NK-92 (cell line): ENCODE measurements around the gene CHMP4B.
"Not testable (repeated sequence)": the region's sequence is repeated elsewhere in the genome, so short reads cannot be mapped to it uniquely, and the experiment has no call there.

Source experiments
- DNase-seq: peaks from one replicate; lab custom pipeline; 2025; ENCODE audit not compliant: unreplicated experiment; lab: John Stamatoyannopoulos, UW

Gene CHMP4B

DNA sequence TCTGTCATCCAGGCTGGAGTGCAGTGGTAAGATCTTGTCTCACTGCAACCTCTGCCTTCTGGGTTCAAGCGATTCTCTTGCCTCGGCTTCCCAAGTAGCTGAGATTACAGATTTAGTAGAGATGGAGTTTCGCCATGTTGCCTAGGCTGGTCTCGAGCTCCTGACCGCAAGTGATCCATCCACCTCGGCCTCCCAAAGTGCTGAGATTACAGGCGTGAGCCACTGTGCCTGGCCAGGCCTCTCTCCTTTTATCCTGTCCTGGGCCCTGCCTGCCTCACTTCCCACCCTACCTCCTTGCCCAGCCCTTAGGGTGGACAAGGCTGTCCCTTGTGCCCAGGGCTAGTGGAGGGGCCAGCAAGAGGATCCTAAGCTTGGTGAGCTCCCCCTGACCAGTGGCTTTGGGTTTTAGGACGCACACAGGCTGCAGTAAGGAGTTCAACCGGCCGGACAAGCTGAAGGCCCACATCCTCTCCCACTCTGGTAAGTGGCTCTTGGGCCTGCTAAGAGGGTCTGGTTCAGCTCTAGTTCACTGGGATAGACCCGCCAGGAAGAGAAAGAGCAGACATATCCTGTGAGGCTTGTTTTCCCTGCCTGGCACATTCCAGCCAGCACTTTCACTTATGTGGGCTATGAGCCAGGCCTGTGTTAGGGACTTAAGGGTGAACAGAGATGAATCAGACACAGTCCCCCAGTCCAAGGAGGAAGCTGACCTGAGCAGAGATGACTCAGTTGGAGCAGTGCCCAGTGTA lies 21.9 kb upstream of the CHMP4B start:
- no peak for DNase-seq

DNA sequence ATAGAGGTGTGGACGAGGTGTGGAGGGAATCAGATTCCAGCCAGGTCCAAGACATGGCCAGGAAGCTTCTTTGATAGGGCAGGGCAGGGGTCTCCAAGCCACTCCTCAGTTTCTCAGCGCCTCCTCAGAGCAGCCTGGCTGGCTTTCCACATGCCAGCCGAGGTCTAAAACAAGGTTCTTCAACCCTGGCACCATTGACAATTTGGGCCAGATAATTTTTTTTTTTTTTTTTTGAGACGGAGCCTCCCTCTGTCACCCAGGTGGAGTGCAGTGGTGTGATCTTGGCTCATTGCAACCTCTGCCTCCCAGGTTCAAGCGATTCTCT lies 21.3 kb upstream of the CHMP4B start:
- no peak for DNase-seq

DNA sequence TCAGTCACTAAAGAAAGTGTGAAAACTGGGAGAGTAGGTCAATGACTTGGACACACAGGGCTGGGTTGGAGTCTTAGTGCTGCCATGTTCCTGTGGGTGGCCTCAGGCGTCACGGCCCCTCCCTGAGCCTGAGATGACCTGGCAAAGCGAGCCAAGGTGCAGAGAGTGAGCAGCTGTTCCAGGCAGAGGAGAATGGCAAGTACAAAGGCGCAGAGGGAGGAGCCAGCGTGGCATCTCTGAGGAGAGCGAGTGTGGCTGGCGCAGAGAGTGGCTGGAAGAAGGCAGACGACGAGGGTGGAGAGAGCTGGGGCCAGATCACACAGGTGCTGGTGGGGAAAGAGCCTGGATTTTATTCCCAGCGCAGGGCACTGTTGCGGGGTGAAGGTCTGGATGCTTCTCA lies 20.6 kb upstream of the CHMP4B start:
- DNase-seq, result no peak

DNA sequence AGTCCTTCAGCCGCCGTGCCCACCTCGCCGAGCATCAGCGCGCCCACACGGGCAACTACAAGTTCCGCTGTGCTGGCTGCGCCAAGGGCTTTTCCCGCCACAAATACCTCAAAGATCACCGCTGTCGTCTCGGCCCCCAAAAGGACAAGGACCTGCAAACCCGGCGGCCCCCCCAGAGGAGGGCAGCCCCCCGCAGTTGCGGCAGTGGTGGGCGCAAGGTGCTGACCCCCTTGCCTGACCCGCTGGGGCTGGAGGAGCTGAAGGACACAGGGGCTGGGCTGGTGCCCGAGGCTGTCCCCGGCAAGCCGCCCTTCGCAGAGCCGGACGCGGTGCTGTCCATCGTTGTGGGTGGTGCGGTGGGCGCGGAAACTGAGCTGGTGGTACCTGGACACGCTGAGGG lies 20.1 kb upstream of the CHMP4B start:
- no peak for DNase-seq

DNA sequence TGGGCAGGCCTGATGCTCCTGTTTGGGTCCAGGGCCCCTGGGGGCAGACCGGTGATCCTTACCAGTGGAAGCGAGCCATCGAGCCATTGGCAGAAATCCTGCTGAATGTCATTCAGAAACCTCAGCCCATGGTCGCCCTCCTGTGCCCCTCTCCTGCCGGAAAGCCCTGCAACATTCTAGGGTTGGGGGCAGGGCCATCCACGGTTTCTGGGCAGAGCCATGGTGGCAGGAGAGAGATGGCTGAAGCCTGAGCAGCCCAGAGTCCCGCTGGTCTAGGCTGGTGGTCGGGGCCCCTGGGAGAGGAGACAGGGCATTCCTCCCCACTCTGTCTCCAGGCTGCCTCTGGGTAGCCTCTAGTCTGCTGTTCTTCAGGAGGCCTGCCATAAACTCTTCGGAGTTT lies 19.6 kb upstream of the CHMP4B start:
- no peak for DNase-seq

DNA sequence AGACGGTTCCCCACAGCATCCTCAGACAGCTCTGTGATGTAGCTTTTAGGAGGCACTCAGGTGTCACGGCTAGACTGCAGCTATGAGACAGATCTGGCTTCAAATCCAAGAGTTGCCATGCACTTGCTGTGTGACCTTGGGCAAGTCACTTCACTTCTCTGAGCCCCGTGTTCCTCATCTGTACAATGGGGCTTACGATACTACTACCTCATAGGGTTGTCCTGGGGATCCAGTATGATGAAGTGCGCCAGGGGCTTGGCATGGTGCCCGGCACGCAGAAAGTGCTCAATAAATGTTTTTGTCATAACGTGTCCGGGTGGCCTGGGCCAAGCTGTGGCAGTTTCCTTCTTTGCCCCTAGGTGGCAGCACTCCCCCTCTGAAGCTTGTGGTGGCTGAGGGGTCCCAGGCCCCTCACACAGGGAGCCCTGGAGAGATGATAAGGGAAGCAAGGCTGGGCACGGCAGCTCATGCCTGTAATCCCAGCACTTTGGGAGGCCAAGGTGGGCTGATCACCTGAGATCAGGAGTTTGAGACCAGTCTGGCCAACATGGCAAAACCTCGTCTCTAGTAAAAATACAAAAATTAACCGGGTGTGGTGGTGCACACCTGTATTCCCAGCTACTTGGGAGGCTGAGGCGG lies 19.1 kb upstream of the CHMP4B start:
- DNase-seq, result no peak

DNA sequence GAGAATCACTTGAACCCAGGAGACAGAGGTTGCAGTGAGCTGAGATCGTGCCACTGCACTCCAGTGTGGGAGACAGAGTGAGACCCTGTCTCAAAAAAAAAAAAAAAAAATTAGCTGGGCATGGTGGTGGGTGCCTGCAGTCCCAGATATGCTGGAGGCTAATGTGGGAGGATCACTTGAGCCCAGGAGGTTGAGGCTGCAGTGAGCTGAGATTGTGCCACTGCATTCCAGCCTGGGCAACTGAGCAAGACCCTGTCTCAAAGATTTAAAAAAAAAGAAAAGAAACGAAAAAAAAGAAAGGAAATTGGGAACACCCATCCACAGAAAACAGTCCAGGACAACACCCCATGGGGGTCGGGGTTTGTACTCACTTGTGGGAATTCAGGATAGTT lies 18.6 kb upstream of the CHMP4B start:
- not testable (repeated sequence) for DNase-seq

DNA sequence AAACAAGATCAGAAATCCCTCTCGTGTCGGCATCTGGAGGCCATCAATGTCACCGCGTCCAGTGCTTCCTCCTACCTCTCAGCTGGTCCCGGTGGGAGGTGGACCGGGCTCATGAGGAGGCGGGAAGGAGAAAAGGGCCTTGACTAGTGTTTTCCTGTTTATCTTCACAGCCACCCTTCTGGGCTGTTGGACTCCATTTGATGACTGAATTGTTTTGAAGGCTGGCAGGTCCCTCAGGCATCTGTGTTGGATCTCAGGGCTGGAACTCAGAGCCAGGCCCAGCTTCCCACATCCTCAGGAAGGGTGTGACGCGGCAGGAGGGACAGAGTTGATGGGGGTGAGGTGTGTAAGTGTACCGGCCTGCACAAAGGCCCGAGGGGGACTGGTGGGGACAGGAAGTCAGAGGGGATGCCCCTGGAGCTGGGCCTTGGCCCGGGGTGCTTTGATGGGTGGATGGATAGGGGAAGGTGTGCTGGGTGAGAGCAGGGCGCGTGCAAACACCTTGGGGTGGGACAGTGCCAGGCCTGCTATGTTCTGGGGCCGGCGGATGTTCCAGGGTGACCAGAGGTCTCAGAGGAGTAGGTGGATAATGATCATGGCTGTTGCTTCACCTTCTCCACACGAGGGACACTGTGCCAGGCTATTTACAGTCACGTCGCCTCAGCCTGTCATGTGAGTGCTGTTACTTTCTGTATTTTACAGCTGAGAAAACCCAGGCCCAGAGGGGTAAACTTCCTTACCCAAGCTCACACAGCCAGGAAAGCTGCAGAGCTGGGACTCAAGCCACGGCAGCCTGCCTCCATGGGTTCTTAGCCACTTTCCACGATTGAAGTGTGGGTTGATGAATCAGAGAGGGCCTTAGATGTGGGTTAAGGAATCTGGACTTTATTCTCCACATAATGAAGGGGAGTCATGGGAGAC lies 17.9 kb upstream of the CHMP4B start:
- DNase-seq, result no peak

DNA sequence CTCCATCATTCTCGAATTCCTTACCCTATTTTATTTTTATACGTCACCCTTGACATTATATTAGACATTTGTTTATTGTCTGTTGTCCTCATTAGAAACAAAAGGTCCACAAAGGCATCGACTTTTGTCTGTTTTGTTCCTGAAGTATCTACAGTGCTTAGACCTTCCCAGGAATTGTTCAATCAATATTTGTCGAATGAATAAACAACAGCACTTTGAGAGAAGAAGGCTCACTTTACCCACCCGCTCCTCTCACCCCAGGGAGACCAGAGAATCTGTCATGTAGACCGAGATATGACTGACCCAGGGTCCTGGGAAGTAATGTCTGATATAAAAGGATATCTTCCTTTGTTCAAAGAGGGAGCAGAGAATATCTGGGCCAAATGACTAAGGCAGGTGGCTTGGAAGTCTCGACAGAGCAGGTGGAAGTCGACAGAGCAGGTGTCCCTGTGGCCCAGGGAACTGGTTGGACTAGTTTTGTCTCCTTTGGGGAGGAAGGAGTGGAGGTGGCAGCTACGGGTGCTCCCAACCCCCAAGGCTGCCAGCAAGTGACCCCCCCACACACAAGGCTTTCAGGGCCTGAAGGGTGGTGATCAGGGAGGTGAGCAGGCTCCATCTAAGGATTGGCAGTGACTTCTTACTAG lies 14.8 kb upstream of the CHMP4B start:
- no peak for DNase-seq

DNA sequence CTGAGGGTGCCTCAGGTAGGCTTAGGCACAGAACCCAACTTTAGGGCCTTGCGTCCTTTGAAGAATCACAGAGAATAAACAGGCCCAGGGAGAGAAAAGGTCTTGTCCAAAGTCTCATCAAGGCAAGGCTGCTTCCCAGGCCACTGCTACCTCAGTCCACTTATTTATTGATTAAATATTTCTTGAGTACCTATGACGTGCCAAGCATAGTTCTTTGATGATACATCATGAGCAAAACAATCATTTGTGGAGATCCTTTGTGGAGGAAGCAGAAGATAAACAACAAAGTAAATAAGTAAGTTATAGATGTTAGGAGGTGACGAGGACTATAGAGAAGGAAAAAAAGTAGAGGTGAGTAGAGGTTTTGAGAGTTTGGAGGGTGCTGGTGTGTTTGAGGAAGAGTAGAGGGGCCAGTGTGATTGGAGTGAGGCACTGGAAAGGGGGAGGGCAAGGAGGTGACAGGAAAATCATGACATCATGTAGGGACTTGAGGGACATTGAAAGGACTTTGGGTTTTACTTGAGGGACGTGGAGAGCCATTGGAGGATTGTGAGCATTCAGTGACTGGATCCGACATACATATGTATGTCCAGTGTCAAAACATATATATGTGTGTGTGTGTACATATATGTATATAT lies 14.1 kb upstream of the CHMP4B start:
- DNase-seq, result no peak

DNA sequence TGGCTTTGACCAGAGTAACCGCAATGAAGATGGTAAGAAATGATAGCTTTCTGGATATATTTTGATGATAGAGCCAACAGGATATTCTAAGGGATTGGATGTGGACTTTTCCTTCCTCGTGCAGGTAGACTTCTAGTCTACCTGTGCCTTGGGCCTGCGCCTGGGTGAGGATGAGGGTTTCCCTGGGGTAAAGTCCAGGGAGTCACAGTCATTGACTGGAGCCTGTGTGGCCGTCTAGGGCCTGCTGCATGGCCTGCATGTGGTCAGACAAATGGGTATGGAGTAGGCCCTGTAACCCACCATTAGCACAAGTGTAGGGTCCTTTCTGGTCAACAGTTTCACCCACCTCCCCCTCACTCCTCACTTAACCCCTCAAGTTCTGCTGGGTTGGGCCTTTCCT lies 12.7 kb upstream of the CHMP4B start:
- no peak for DNase-seq

DNA sequence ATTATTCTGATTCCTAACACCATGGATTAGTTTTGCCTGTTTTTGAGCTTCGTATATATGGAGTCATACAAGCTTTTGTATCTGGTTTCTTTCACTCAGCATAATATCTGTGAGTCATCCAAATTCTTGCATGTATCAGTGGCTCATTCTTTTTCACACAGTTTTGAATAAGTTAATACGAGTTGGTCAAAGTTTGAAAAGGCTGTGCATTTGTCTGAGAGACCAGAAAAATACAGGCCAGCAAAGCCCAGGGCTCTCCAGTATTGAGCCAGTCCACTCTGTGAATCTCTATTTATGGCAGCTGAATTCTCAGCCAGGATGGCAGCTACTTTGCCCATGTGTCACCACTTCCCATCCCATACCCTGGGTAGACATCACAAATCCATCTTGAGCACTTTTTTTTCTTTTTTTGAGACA lies 7.2 kb upstream of the CHMP4B start:
- DNase-seq, result no peak

DNA sequence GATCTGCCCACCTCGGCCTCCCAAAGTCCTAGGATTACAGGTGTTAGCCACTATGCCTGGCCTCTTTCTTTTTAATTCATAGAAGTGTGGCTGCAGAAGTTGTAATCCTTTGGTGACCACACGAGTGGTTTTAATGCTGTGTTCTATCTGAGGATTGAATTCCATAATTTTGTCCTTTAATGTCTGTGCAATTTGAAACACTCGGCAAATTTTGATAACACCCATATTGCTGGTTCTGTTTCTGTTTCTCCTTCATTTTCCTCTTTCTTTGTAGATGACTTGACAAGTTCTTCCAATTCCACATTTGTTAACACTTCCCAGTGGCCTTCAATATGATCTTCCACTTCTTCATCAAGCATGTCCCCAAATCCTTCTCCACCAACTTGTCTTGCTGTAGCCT lies 2.8 kb upstream of the CHMP4B start:
- DNase-seq, result no peak

DNA sequence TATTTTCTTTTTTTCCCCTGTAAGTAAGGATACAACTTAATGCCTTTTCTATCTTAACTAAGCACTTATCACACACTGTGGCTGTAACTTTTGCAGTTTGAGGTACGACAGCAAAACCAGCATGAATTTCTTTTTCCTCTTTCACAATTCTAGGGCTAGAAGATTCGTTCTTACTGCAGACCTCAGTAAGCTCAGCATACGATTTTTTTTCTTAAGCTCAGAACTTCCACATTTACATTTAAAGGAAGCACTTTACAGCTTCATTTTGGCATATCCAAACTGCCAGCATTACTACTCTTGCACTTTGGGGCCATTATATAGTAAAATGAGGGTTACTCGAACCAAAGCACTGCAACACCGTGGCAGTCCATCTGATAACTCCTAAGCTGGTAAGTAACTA lies 889 bp upstream of the CHMP4B start:
- DNase-seq, result no peak

DNA sequence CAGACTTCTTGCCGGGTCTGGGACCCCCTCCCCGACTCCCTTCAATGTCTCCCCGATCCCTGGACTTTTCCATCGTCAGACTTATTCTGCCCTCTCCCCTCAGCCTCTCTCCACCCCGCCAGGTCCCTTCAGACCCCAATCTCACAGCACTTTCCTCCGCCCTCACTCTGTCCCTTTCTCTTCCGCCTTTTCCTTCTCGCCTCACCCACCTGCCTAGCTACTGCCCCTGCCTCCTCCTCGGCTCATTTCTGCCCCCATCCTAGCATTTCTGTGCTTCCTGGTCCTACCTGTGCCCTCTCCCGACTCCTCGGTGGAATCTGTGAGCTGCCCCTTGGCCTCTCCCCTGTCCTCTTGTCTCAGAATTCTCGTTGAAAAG lies 616 bp downstream of the CHMP4B start:
- DNase-seq, result no peak

DNA sequence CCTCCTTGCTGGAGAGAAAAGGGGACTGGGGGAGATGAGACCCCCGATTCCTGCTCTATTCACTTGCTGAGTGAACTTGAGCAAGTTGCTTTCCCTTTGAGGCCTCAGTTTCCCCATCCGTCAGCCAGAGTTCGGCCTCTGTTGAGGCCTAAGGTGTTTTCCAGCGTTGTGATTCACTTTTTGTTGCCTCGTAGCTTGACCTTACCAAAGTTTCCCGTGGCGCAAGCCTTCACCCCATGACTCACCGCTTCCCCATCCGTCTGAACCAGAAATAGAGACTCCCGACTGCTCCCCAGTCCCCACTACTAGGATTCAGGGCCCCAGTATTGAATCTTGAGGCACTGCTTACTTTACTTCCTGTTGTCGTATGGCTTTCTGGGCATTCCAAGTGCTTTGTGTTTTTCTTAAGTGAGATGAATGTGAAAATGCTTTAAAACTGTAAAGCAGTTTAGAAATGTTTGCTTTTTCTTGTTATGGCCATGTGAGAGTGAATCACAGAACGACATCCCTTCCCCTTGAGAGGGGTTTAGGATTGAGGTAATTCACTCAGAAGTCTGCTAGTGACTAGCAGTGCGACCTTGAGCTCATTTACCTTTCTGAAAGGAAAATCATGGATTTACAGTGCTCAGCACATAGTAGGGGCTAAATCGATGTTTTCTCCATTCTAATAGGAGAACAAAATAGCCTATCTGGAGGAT lies 1.2 kb downstream of the CHMP4B start:
- no peak for DNase-seq

DNA sequence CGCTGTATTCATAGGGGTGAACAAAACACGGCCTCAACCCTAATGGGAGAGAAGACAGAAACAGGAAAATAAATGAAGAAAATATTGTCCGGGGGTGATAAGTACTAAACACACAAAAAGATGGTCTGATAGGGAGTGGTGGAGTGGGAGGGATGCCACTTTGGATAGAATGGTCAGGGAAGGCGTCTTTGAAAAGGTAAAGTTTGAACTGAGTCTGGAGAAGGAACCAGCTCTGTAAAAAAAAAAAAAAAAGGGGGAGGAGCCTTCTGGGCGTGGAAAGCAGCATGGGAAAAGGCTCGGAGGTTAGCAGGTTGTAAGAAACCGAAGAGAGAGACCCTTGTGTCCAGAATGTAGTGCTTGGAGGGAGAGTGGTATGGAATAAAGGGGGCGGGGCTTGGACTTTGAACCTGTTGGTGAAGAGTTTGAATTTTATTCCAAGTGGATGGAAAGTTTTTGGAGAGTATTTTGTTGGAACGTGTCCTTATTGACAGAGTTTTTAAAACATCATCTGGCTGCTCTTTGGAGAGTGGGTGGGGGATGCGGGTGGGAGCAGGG lies 1.8 kb downstream of the CHMP4B start:
- no peak for DNase-seq

DNA sequence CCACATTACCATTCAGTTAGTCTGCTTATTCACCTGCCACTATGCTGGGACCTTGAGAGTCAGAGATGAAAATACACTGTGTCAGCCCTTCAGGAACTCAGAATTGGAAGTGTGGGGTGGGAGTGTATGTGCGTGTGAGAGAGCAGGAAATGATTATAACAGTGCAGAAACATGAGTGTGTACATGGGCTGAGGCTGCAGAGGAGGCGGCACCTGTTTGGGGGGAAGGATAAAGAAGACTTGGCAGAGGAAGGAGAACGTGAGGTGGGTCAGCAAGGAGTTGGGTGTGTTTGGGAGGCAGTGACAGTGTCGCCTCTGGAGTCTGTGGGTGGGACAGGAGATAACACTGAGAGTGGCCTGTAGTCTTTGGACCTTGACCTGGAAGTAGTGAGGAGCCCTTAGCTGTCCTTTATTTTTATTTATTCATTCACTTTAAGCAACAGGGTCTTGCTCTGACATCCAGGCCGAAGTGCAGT lies 3.1 kb downstream of the CHMP4B start:
- no peak for DNase-seq

DNA sequence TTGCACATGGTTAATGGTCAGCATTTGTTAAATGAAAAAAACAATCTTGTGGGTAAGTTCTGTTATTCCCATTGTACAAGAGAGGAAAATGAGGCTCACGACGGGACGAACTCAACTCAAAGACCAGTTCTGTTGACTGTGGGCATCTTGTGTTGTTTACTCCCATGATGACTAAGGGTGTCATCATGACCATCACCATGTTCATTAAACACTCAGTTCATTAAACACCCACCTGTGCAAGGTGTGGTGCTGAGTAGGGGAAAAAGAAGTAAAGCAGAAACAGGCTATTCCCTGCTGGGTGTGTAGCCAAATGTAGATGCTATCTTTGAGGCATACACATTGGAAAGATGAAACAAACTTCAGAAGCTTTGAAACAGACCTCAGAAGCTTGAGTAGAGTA lies 4.5 kb downstream of the CHMP4B start:
- no peak for DNase-seq

DNA sequence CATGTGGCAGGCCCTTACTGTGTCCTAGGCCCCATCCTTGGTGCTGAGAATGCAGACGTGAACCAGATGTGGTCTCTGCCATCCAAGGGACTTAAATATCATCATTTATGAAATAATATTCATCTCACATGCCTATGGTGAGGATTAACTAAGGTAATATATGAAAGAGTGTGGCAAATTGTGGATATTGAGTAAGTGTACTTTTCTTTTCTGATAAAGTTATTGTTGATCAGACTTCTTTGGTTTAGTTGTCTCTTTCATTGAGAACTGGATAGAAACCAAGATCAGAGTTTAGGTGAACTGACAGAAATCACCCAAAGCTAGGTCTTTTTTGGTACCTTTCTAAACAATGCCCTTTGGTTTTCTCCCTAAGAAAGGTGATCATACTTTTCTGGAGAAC lies 5.0 kb downstream of the CHMP4B start:
- no peak for DNase-seq
